Endothelial cell of umbilical vein (primary cell): ENCODE measurements around the gene MAML3.

Source experiments
- EZH2 ChIP-seq: IDR thresholded peaks from 2 replicates; pipeline ENCODE4 v1.6.1; 2012; ENCODE audit warnings: borderline replicate concordance, low read depth, mild to moderate bottlenecking, moderate library complexity, low read length, inconsistent platforms; ENCODE audit not compliant: severe bottlenecking
- JUN ChIP-seq: IDR thresholded peaks from 2 replicates; pipeline ENCODE4 v1.6.1; 2011; ENCODE audit warnings: borderline replicate concordance, low read depth; ENCODE audit not compliant: insufficient read length, insufficient read depth
- MAX ChIP-seq: IDR thresholded peaks from 2 replicates; pipeline ENCODE4 v1.6.1; 2011; ENCODE audit not compliant: insufficient read depth, insufficient read length
- POLR2A ChIP-seq: IDR thresholded peaks from 2 replicates; pipeline ENCODE4 v1.6.1; 2012; ENCODE audit warnings: low read depth, mild to moderate bottlenecking, control low read depth, low read length
- POLR2AphosphoS5 ChIP-seq: IDR thresholded peaks from 2 replicates; pipeline ENCODE4 v1.6.1; 2012; ENCODE audit warnings: low read depth, mild to moderate bottlenecking, control low read depth, low read length, moderate library complexity; ENCODE audit not compliant: insufficient read depth
- TF ChIP-seq, protein P1 (sequence below), 2 donors: IDR thresholded peaks; 1 replicate in 1 of 2; 2 replicates in 1 of 2; pipeline ENCODE4 v1.5.1; 2011; ENCODE audit warnings: low read length in 2 of 2, mild to moderate bottlenecking in 2 of 2, moderate library complexity in 2 of 2, control low read depth in 1 of 2, inconsistent platforms in 1 of 2, low read depth in 1 of 2; ENCODE audit not compliant: insufficient read depth in 1 of 2; ENCODE audit errors: extremely low read depth in 1 of 2

DNA sequence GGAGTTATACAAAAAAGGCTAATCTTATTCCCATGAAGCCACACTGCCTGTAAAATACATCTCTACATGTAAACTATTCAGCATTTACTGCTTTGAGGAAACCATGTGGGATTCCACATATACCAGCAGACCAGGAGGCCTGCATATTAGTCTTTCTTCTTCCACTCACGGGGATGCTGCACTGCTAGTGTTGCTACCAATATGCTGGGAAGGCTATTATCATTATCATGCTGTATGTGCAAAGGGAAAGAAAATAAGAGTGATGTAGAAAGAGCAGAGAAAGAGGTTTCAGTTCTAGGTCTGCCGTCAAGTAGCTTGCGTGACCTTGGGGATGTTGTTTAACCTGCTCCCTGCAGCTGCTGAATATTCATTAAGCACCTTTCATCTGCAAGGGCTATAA, 427.4 kb downstream of the MAML3 start:
- TF ChIP-seq MAX (no peak), POLR2AphosphoS5 (no peak), EZH2 (no peak), JUN (no peak), POLR2A (no peak)
- TF ChIP-seq, protein P1, sequence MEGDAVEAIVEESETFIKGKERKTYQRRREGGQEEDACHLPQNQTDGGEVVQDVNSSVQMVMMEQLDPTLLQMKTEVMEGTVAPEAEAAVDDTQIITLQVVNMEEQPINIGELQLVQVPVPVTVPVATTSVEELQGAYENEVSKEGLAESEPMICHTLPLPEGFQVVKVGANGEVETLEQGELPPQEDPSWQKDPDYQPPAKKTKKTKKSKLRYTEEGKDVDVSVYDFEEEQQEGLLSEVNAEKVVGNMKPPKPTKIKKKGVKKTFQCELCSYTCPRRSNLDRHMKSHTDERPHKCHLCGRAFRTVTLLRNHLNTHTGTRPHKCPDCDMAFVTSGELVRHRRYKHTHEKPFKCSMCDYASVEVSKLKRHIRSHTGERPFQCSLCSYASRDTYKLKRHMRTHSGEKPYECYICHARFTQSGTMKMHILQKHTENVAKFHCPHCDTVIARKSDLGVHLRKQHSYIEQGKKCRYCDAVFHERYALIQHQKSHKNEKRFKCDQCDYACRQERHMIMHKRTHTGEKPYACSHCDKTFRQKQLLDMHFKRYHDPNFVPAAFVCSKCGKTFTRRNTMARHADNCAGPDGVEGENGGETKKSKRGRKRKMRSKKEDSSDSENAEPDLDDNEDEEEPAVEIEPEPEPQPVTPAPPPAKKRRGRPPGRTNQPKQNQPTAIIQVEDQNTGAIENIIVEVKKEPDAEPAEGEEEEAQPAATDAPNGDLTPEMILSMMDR (IDR thresholded peaks at IDR 0.05; ENCODE audit: extremely low read depth in 1 of 2, insufficient read depth in 1 of 2, low read depth in 1 of 2, low read length in 2 of 2), result no peak
